HEK293T (cell line): ENCODE measurements around the gene RAB28.

Experiments
- ARNT ChIP-seq: fragments of 450-650 bp; IDR thresholded peaks from 2 replicates; pipeline ENCODE4 v1.6.1; 2017; ENCODE audit warnings: mild to moderate bottlenecking
- BHLHE40 ChIP-seq: fragments of 450-650 bp; IDR thresholded peaks from 2 replicates; pipeline ENCODE4 v1.6.1; 2016; ENCODE audit warnings: mild to moderate bottlenecking, moderate library complexity, borderline replicate concordance
- CTBP1 ChIP-seq: fragments of 450-650 bp; IDR thresholded peaks from 2 replicates; pipeline ENCODE4 v1.6.1; 2016; ENCODE audit warnings: borderline replicate concordance
- ELF4 ChIP-seq: fragments of 450-650 bp; IDR thresholded peaks from 2 replicates; pipeline ENCODE4 v1.6.1; 2017; ENCODE audit warnings: antibody characterized with exemption
- FOXA1 ChIP-seq: fragments of 450-650 bp; IDR thresholded peaks from 2 replicates; pipeline ENCODE4 v1.6.1; 2016; ENCODE audit warnings: mild to moderate bottlenecking
- FOXK2 ChIP-seq: fragments of 450-650 bp; IDR thresholded peaks from 2 replicates; pipeline ENCODE4 v1.6.1; 2016; ENCODE audit warnings: mild to moderate bottlenecking
- FOXM1 ChIP-seq: fragments of 450-650 bp; IDR thresholded peaks from 2 replicates; pipeline ENCODE4 v1.6.1; 2017; ENCODE audit warnings: mild to moderate bottlenecking, borderline replicate concordance
- HDGF ChIP-seq: fragments of 450-650 bp; IDR thresholded peaks from 2 replicates; pipeline ENCODE4 v1.6.1; 2017; ENCODE audit warnings: antibody characterized with exemption, borderline replicate concordance
- L3MBTL2 ChIP-seq: fragments of 450-650 bp; conservative IDR thresholded peaks from 2 replicates; pipeline ENCODE4 v1.6.1; 2016; ENCODE audit warnings: mild to moderate bottlenecking
- NFRKB ChIP-seq: fragments of 450-650 bp; IDR thresholded peaks from 2 replicates; pipeline ENCODE4 v1.6.1; 2016; ENCODE audit warnings: mild to moderate bottlenecking, moderate library complexity
- PKNOX1 ChIP-seq: fragments of 450-650 bp; IDR thresholded peaks from 2 replicates; pipeline ENCODE4 v1.6.1; 2016
- SP1 ChIP-seq: fragments of 450-650 bp; IDR thresholded peaks from 2 replicates; pipeline ENCODE4 v1.6.1; 2017
- SUZ12 ChIP-seq: fragments of 450-650 bp; IDR thresholded peaks from 2 replicates; pipeline ENCODE4 v1.6.1; 2016; ENCODE audit warnings: mild to moderate bottlenecking

GRCh38 chr4:13403833-13404232, 80.3 kb downstream of the RAB28 start:
- TF ChIP-seq NFRKB, result no peak
- no peak for TF ChIP-seq CTBP1
- TF ChIP-seq PKNOX1, result no peak
- TF ChIP-seq FOXK2, result no peak
- no peak for TF ChIP-seq SUZ12
- TF ChIP-seq ARNT, result no peak
- TF ChIP-seq L3MBTL2, result no peak
- no peak for TF ChIP-seq FOXM1
- no peak for TF ChIP-seq SP1
- no peak for TF ChIP-seq HDGF
- TF ChIP-seq ELF4, result no peak
- no peak for TF ChIP-seq BHLHE40
- no peak for TF ChIP-seq FOXA1
